Middle frontal gyrus (tissue), 1 donor: Measurements from ENCODE around the gene TNIK.
"Not testable (repeated sequence)": the region's sequence is repeated elsewhere in the genome, so short reads cannot be mapped to it uniquely, and the experiment has no call there.

Source experiments
- DNase-seq: peaks from one replicate; pipeline ENCODE4 v3.0.0-alpha.2; 2015; ENCODE audit warnings: low spot score; ENCODE audit errors: extremely low spot score

Gene TNIK

DNA sequence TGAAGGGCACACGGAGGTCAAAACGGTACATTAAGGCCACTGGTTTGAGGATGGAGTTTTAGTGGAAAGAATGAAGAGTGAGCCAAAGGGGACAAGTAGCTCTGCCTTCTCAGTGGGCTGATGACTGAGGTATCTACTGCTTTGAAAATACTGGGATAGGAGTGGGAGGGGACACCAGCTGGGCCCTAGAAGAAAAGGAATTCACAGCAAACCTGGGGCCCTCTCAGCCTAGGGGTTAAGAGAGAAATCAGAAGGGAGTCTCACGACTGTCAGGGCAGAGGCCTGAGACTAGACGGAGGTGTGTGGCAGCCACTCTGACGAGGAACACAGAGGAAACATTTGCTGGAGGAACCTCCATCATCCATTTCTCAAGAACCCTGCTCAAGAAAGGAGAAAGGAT lies 75.1 kb downstream of the TNIK start:
- no peak for DNase-seq

DNA sequence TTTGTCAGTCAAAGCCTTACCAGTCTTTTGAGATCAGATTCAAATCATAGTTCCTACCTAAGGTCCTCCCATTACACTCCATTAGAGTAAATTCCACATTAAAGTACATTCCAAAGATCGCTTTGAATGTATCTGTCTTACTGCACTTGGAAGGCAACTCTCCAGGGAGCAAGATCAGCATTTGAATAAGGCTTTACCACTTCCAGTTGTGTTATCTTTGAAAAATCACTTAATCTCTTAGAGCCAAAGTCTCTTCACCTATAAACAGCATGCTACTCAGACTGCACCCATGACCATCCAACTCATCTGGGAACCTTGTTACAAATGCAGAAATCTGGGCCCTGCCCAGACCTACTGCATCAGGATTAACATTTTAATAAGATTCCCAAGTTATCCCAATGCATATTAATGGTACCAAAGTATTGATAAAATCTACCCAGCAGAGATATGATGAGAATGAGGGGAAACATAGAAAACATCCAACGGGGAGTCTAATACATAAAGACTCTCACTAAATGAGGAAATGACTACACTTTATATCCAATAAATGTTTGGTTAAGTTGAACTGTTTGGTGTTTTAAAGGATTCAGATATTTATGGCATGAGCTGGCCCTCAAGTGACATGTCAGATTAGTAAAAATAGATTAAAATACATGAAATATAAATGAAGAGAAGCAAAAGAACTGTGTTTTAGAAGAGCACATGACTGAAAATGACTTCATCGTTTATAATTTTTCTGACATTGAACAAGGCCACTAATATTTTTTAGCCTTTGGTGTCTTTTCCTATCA lies 75.9 kb downstream of the TNIK start:
- DNase-seq, result no peak

- peak; percentile 22 for DNase-seq
These were observed 76.8 kb downstream of the TNIK start for GRCh38 chr3:171383206-171384018.

GRCh38 chr3:171382347-171382746 lies 77.9 kb downstream of the TNIK start:
- DNase-seq, result not testable (repeated sequence)

- DNase-seq, result no peak
These were observed 79.3 kb downstream of the TNIK start for GRCh38 chr3:171380711-171381425.

GRCh38 chr3:171379961-171380483 lies 80.2 kb downstream of the TNIK start:
- DNase-seq, result no peak

GRCh38 chr3:171379281-171379680 lies 80.9 kb downstream of the TNIK start:
- DNase-seq, result no peak

DNA sequence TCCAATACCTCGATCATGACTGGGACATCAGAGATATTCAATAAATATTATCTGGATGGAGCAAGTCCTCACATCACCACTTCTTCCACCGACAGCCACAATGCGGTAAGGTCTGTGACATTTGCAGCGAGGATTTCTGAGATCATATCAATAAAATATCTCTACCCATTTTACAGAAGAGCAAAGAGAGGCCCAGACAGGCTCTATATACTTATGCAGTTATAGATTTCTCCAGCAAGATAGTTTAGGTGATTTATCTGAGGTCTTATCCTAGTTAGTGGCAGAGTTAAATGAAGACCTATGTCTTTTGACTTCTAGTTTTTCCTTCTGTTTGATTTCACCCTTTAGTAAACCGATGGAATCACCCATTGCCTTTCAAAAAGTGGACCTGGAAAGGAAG lies 81.6 kb downstream of the TNIK start:
- DNase-seq, result no peak

DNA sequence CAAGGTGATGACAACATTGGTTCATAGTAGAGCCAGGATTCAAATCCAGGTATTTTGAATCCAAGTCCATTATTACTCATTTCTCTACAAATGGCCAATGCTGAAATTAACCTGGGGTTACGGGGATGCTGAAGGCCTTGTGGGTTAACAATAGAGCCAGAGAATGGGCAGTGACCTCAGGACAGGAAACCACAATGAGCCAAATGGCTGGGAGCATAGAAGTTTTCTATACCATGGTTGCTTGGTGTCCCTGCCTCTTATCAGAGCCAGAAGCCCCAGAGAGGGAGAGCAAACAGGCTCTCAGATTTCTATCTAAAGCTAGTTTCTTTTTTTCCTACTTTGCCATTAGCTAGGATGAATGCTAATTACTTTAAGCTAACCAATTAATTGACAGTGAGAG lies 82.3 kb downstream of the TNIK start:
- no peak for DNase-seq

GRCh38 chr3:171376596-171376947 lies 83.6 kb downstream of the TNIK start:
- no peak for DNase-seq

- no peak for DNase-seq
These were observed 84.3 kb downstream of the TNIK start for GRCh38 chr3:171375666-171376595.

GRCh38 chr3:171374661-171375285 lies 85.4 kb downstream of the TNIK start:
- DNase-seq, result no peak

- DNase-seq, result no peak
These were observed 85.9 kb downstream of the TNIK start for GRCh38 chr3:171374260-171374659.

DNA sequence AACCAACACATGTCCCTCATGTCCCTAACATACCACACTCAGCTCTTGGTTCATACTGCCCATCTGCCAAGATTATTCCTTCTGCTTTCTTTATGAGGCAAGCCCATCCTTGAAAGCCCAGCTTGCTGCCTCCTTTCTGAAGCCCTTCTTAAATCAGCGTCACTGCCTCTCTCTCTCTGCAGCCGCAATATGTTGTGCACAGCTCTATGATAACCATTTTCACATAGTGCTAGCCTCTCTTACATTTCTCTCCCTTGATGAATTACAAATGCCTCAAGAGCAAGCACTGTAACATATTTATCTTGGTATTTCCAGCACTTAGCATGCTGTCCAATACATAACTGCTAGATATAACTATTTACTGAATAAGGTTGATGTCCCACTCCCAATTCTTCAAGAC lies 86.5 kb downstream of the TNIK start:
- no peak for DNase-seq

DNA sequence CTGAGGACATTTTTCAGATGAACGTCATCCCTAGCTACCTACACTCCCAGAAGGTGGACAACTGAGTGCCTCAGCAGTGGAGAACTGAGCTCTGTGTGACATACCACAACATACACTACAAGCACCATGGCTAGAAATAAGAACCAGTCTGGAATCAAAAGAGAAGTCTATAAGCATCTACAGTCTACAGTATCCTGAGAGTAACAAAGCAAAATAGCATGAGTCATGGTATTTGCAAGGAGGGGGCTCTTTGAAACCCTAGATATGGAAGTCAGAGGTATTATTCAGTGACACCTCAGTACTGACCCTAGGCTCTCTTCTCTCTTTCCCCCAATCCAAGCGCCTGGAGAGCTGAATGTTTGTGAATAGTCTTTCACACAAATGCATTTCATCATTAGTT lies 87.5 kb downstream of the TNIK start:
- no peak for DNase-seq

GRCh38 chr3:171371354-171371753 lies 88.9 kb downstream of the TNIK start:
- DNase-seq, result no peak

DNA sequence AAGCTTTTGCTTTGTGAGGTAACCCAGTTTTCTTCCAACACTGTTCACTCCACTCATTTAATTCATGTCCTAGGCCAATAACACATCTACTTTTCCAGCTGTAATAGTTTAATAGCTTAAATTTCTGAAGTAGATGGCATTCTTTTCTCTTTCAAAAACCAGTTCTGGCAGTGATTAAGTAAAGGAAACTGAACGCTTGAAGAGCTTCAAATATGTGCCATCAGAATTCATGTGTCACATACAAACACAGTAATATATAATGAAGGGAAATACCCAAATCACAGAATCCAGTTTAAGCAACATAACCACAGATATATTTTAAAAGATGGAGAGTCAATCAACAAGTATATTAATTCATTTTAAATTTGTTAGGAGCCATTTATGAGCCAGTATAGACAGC lies 91.0 kb downstream of the TNIK start:
- no peak for DNase-seq

DNA sequence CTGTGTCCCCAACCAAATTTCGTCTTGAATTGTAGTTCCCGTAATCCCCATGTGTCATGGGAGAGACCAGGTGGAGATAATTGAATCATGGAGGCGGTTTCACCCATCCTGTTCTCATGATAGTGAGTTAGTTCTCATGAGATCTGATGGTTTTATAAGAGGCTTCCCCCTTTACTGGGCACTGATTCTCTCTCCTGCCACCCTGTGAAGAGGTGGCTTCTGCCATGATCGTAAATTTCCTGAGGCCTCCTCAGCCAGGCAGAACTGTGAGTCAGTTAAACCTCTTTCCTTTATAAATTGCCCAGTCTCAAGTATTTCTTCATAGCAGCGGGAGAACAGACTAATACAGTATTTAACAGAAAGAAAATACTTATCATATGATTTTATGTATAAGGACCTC lies 93.5 kb downstream of the TNIK start:
- not testable (repeated sequence) for DNase-seq

DNA sequence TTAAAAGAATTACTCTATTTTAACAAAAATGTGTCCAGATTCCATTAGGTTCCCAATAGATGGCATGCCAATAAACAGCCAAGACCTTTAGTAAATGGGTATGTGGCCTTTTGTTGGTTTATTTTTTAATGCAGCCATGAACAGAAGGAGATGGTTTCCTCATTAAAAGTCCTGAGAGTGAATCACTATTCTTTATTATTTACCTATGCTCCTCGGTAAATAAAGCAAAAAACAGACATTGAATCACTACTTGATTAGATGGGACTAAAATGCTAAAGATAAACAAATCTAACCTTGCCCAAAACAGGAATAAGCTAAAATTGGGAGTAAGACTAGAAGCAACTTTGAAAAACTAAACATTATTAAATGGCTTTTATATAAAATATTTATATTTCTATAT lies 94.2 kb downstream of the TNIK start:
- DNase-seq, result no peak

DNA sequence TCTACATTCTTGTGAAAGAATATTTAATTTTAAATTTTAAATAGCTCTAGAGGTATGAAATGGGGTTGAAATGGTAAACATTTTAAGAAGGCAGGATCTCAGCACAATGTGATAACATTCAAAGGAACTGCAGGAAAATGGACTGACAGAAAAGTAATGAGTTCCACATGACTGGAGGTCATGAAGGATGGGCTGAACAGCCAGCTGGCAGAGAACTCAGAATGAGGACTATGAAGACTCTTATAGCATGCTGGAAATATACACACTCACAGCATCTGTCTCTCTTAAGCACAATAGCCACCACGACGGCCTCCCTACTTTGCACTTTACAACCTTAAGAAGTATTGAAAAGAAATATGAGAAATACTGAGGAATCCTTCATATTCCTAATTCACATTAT lies 94.7 kb downstream of the TNIK start:
- DNase-seq, result no peak
